Neuronal stem cell (in vitro differentiated cells): Measurements from ENCODE around the gene BABAM2.

Source experiments
- DNase-seq: peaks from one replicate; pipeline ENCODE4 v3.0.0-alpha.2; 2013; ENCODE audit warnings: low spot score
- H2AFZ ChIP-seq: one replicate; pipeline ENCODE4 v1.6.1; 2013; ENCODE audit warnings: mild to moderate bottlenecking, low read length, inconsistent platforms
- H2AK5ac ChIP-seq: 2 replicates; pipeline ENCODE4 v1.6.1; 2013; ENCODE audit warnings: low read depth, mild to moderate bottlenecking, inconsistent platforms, low read length, moderate library complexity, mixed read lengths
- H2BK120ac ChIP-seq: 2 replicates; pipeline ENCODE4 v1.6.1; 2013; ENCODE audit warnings: low read depth, mild to moderate bottlenecking, inconsistent platforms, low read length, moderate library complexity, mixed read lengths
- H2BK12ac ChIP-seq: one replicate; pipeline ENCODE4 v1.6.1; 2013; ENCODE audit warnings: low read length, inconsistent platforms
- H2BK15ac ChIP-seq: 2 replicates; pipeline ENCODE4 v1.6.1; 2013; ENCODE audit warnings: mild to moderate bottlenecking, low read length, inconsistent platforms, mixed read lengths
- H2BK5ac ChIP-seq: one replicate; pipeline ENCODE4 v1.6.1; 2013; ENCODE audit warnings: inconsistent platforms, mild to moderate bottlenecking, low read length, moderate library complexity
- H3K14ac ChIP-seq: one replicate; pipeline ENCODE4 v1.6.1; 2013; ENCODE audit warnings: low read length, inconsistent platforms
- H3K18ac ChIP-seq: 2 replicates; pipeline ENCODE4 v1.6.1; 2013; ENCODE audit warnings: low read length, inconsistent platforms
- H3K23ac ChIP-seq: 2 replicates; pipeline ENCODE4 v1.6.1; 2013; ENCODE audit warnings: low read depth, mild to moderate bottlenecking, mixed read lengths, low read length, inconsistent platforms; ENCODE audit not compliant: poor library complexity
- H3K27ac ChIP-seq: replicated peaks from 3 replicates; pipeline ENCODE4 v1.5.1; 2013; ENCODE audit warnings: low read length, inconsistent platforms
- H3K27me3 ChIP-seq, 3 experiments: 2 replicates each; pipeline ENCODE4 v1.6.1; 2013; ENCODE audit warnings: low read length in 3 of 3, mild to moderate bottlenecking in 2 of 3, inconsistent platforms in 1 of 3, low read depth in 1 of 3, mixed read lengths in 1 of 3, moderate library complexity in 1 of 3; ENCODE audit not compliant: control insufficient read depth in 3 of 3, insufficient read depth in 3 of 3
- H3K36me3 ChIP-seq, 2 donors: replicated peaks in 1 of 2; 2 replicates each; pipeline ENCODE4 v1.6.1; 2013; ENCODE audit warnings: low read length in 2 of 2; ENCODE audit not compliant: control insufficient read depth in 2 of 2, insufficient read depth in 2 of 2
- H3K4ac ChIP-seq: 2 replicates; pipeline ENCODE4 v1.6.1; 2013; ENCODE audit warnings: inconsistent platforms, mild to moderate bottlenecking, low read length, moderate library complexity
- H3K4me1 ChIP-seq, 2 donors: 1 replicate in 1 of 2; 2 replicates in 1 of 2; pipeline ENCODE4 v1.6.1; 2013; ENCODE audit warnings: low read length in 2 of 2, low read depth in 1 of 2; ENCODE audit not compliant: control insufficient read depth in 2 of 2, insufficient read depth in 1 of 2
- H3K4me2 ChIP-seq: one replicate; pipeline ENCODE4 v1.6.1; 2013; ENCODE audit warnings: mild to moderate bottlenecking, low read length, inconsistent platforms; ENCODE audit not compliant: insufficient read depth, poor library complexity, severe bottlenecking
- H3K4me3 ChIP-seq, 2 donors: 2 replicates each; pipeline ENCODE4 v1.5.1; 2013; ENCODE audit warnings: low read length in 2 of 2, mild to moderate bottlenecking in 2 of 2, inconsistent platforms in 1 of 2, moderate library complexity in 1 of 2
- H3K79me1 ChIP-seq: one replicate; pipeline ENCODE4 v1.6.1; 2013; ENCODE audit warnings: low read depth, mild to moderate bottlenecking, inconsistent platforms, low read length, moderate library complexity
- H3K9ac ChIP-seq: one replicate; pipeline ENCODE4 v1.6.1; 2013; ENCODE audit warnings: mild to moderate bottlenecking, low read depth, low read length, inconsistent platforms; ENCODE audit not compliant: poor library complexity
- H3K9me3 ChIP-seq, 2 donors: replicated peaks in 1 of 2; 2 replicates each; pipeline versions ENCODE3 to v1.6.1; 2013; ENCODE audit warnings: low read length in 2 of 2, mild to moderate bottlenecking in 2 of 2, inconsistent platforms in 1 of 2, low read depth in 1 of 2, mixed read lengths in 1 of 2, moderate library complexity in 1 of 2; ENCODE audit not compliant: control insufficient read depth in 2 of 2, insufficient read depth in 1 of 2
- H4K8ac ChIP-seq: one replicate; pipeline ENCODE4 v1.6.1; 2013; ENCODE audit warnings: low read depth, mild to moderate bottlenecking, inconsistent platforms, low read length, moderate library complexity
- H4K91ac ChIP-seq: one replicate; pipeline ENCODE4 v1.6.1; 2013; ENCODE audit warnings: low read length, low read depth, mild to moderate bottlenecking, inconsistent platforms; ENCODE audit not compliant: poor library complexity
- WGBS, 2 donors: extraction: QIAGEN DNeasy Blood & Tissue Kit; methylation state at CpG; one replicate each; pipeline ENCODE4 v1.1.7; 2013; ENCODE audit warnings: missing lambda C conversion rate in 2 of 2, mixed read lengths in 1 of 2; ENCODE audit not compliant: insufficient read length in 2 of 2, insufficient replicate concordance in 1 of 2; ENCODE audit errors: extremely low coverage in 2 of 2; 5-methylcytosine and 5-hydroxymethylcytosine counted together

BABAM2 gene

GRCh38 chr2:27887111-27887510, 3.4 kb upstream of the BABAM2 start:
- Histone ChIP-seq H2AFZ (no peak overlapping the region), H3K27ac (no peak overlapping the region), H3K4me2 (no peak overlapping the region), H2BK12ac (no peak overlapping the region), H3K27me3 (no peaks in the 10 kb centered on the region), H3K14ac (no peak overlapping the region), H4K91ac (no peak overlapping the region), H3K23ac (no peak overlapping the region), H3K79me1 (peaks cover 2% of the 10 kb centered on the region), H3K36me3 (no peaks in the 10 kb centered on the region), H2AK5ac (no peak overlapping the region), H3K4me1 (peaks cover 0 to 3% of the 10 kb centered on the region in 2 donors), H3K18ac (no peak overlapping the region), H3K4me3 (no peak overlapping the region), H2BK5ac (no peak overlapping the region), H3K4ac (no peak overlapping the region), H3K9me3 (no peaks in the 10 kb centered on the region), H2BK120ac (no peak overlapping the region), H2BK15ac (no peak overlapping the region), H3K9ac (no peak overlapping the region), H4K8ac (no peak overlapping the region)
- no peak for DNase-seq
- no CpG with 5 or more reads among the region's 2 CpGs for WGBS, 2 donors

DNA sequence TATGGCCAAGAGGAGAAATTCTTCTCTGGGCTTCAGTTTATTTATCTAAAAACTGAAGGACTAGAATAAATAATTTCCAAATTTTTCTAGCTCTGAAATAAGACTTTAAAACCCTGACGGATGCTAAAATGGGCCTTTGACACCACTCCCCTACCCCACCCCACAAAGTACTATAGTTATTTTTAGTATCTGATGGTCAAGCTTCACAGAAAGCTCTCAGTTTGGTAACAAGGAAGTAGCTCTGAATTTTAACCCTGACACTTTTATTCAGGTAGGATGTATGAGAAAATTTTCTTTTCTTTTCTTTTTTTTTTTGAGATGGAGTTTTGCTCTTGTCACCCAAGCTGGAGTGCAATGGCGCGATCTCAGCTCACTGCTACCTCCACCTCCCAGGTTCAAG, 2.7 kb upstream of the BABAM2 start:
- Histone ChIP-seq H2AFZ (no peak overlapping the region), H3K27me3 (no peaks in the 10 kb centered on the region), H3K4ac (no peak overlapping the region), H2BK15ac (no peak overlapping the region), H3K9ac (no peak overlapping the region), H3K27ac (no peak overlapping the region), H4K8ac (no peak overlapping the region), H3K4me2 (no peak overlapping the region), H3K14ac (no peak overlapping the region), H3K18ac (no peak overlapping the region), H2BK12ac (no peak overlapping the region), H4K91ac (no peak overlapping the region), H2AK5ac (no peak overlapping the region), H2BK5ac (no peak overlapping the region), H3K79me1 (peaks cover 2% of the 10 kb centered on the region), H3K4me3 (no peak overlapping the region), H3K23ac (no peak overlapping the region), H2BK120ac (no peak overlapping the region), H3K9me3 (no peaks in the 10 kb centered on the region), H3K4me1 (peaks cover 0 to 3% of the 10 kb centered on the region in 2 donors), H3K36me3 (no peaks in the 10 kb centered on the region)
- no peak for DNase-seq
- WGBS, 2 donors: no CpG with 5 or more reads among the region's 3 CpGs

DNA sequence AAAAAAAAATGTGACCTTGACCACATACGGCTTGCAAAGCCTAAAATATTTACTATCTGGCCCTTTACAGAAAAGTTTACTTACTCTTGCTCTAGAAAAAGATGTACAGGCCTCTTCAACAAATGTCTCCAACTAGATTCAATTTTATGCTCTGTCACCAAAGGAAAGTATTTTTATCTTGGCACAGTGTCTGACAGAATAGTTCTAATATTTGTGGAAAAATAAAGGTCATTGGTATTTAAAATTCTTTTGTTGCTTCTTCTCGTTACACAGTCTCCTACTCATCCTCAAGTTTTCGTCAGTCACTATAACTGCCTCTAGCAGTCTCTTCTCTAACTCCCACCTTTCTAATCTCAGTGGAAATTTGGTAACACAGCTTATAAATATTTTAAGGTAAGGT, 1.7 kb upstream of the BABAM2 start:
- no peak for DNase-seq
- Histone ChIP-seq H2AFZ (no peak overlapping the region), H2BK120ac (no peak overlapping the region), H3K14ac (no peak overlapping the region), H3K4me1 (peaks cover 0 to 3% of the 10 kb centered on the region in 2 donors), H3K4me3 (no peak overlapping the region), H3K23ac (no peak overlapping the region), H3K36me3 (no peaks in the 10 kb centered on the region), H3K9me3 (no peaks in the 10 kb centered on the region), H3K4ac (no peak overlapping the region), H3K27ac (no peak overlapping the region), H2AK5ac (no peak overlapping the region), H3K79me1 (peaks cover 2% of the 10 kb centered on the region), H4K91ac (no peak overlapping the region), H2BK15ac (no peak overlapping the region), H2BK12ac (no peak overlapping the region), H3K27me3 (no peaks in the 10 kb centered on the region), H2BK5ac (no peak overlapping the region), H4K8ac (no peak overlapping the region), H3K18ac (no peak overlapping the region), H3K4me2 (no peak overlapping the region), H3K9ac (no peak overlapping the region)
- no CpG with 5 or more reads among the region's 3 CpGs for WGBS, 2 donors

DNA sequence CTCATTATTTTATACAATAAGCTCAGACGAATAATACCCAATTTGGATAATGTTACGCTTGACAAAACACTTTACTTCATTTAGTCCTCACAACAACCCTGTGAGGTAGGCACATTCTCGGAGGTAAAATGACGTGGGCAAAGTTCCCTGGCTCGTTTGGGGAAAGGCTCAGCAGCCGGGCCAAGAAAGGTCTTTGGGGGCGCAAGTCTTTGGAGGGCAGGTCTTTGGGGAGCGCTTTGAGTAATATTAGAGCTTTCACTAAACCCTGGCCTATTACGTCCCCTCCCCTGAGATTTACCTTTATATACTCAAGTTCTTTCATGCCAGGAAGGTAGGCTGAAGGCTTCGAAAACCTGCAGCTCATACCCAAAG, 769 bp upstream of the BABAM2 start:
- no CpG with 5 or more reads among the region's 10 CpGs for WGBS, 2 donors
- peaks cover 2 to 3% of the 10 kb centered on the region in 2 donors for H3K36me3 ChIP-seq
- peak overlapping the region; percentile 57 for H3K4me2 ChIP-seq
- no peak overlapping the region for H2BK15ac ChIP-seq
- H3K27me3 ChIP-seq: no peaks in the 10 kb centered on the region
- no peak overlapping the region for H2BK120ac ChIP-seq
- no peak overlapping the region for H3K18ac ChIP-seq
- H4K91ac ChIP-seq: no peak overlapping the region
- H3K27ac ChIP-seq: no peak overlapping the region
- no peaks in the 10 kb centered on the region for H3K79me1 ChIP-seq
- H3K23ac ChIP-seq: peak overlapping the region; percentile 85
- H2AK5ac ChIP-seq: no peak overlapping the region
- peak overlapping the region; percentile 95 for H2AFZ ChIP-seq
- H3K4me3 ChIP-seq: peak overlapping the region; percentile 72 to 93
- H3K9me3 ChIP-seq: no peaks in the 10 kb centered on the region
- H2BK12ac ChIP-seq: no peak overlapping the region
- peak overlapping the region; percentile 90 for H3K9ac ChIP-seq
- peak; percentile 8 for DNase-seq
- H3K14ac ChIP-seq: no peak overlapping the region
- H3K4me1 ChIP-seq: peaks cover 0 to 3% of the 10 kb centered on the region in 2 donors
- no peak overlapping the region for H4K8ac ChIP-seq
- no peak overlapping the region for H2BK5ac ChIP-seq
- H3K4ac ChIP-seq: no peak overlapping the region
